H7 (cell line): ENCODE data around the gene GSG1L. TPM values are rescaled to one million over a fixed set of nuclear protein-coding genes. Genes with fewer than 3 reads are reported as not detected.

Experiments used
- DNase-seq: peaks from one replicate; pipeline ENCODE4 v3.0.0; 2012
- H3K27me3 ChIP-seq: 2 replicates; pipeline ENCODE4 v1.6.0; 2011; ENCODE audit warnings: mild to moderate bottlenecking, low read length; ENCODE audit not compliant: control insufficient read depth, insufficient read depth
- H3K36me3 ChIP-seq: replicated peaks from 2 replicates; pipeline ENCODE4 v1.5.1; 2011; ENCODE audit warnings: low read length; ENCODE audit not compliant: control insufficient read depth, insufficient read depth
- H3K4me3 ChIP-seq: 2 replicates; pipeline ENCODE4 v1.5.1; 2011; ENCODE audit warnings: low read depth, mild to moderate bottlenecking, control low read depth, low read length, moderate library complexity; ENCODE audit not compliant: insufficient read depth
- total RNA-seq: library from RNA; depleted of rRNA; stranded (reverse); fragments of >200 nt; shearing (Covaris generic); gene quantifications from 2 replicates; pipeline ENCODE4 v1.2.3, GENCODE V29; 2014

GSG1L gene
- total RNA-seq, 1 experiment from 2014 or later, result not detected

- no peaks in the 10 kb centered on the region; the same call in 1 of the 2 replicates for H3K36me3 ChIP-seq
- DNase-seq, result no peak
- H3K4me3 ChIP-seq, result no peak overlapping the region
- H3K27me3 ChIP-seq, result no peaks in the 10 kb centered on the region
Observed at GRCh38 chr16:27759967-27760788, 303.3 kb downstream of the GSG1L start.

- no peak for DNase-seq
Observed at GRCh38 chr16:27759301-27759871, 304.1 kb downstream of the GSG1L start.

GRCh38 chr16:27758544-27758943 is 305.0 kb downstream of the GSG1L start:
- Histone ChIP-seq H3K36me3 (no peaks in the 10 kb centered on the region), H3K27me3 (no peaks in the 10 kb centered on the region), H3K4me3 (no peak overlapping the region)
- no peak for DNase-seq

More at GRCh38 chr16:27759301-27759871, 304.1 kb downstream of the GSG1L start:
- H3K4me3 ChIP-seq, result no peak overlapping the region
- H3K36me3 ChIP-seq, result no peaks in the 10 kb centered on the region; the same call in 1 of the 2 replicates
- H3K27me3 ChIP-seq, result no peaks in the 10 kb centered on the region

- H3K36me3 ChIP-seq, result no peaks in the 10 kb centered on the region
- no peaks in the 10 kb centered on the region for H3K27me3 ChIP-seq
- DNase-seq, result no peak
- H3K4me3 ChIP-seq, result no peak overlapping the region
Observed at GRCh38 chr16:27756206-27756970, 307.1 kb downstream of the GSG1L start.

GRCh38 chr16:27754788-27755690 is 308.5 kb downstream of the GSG1L start:
- Histone ChIP-seq H3K36me3 (no peaks in the 10 kb centered on the region), H3K27me3 (no peaks in the 10 kb centered on the region), H3K4me3 (no peak overlapping the region)
- no peak for DNase-seq

GRCh38 chr16:27753563-27753962 is 310.0 kb downstream of the GSG1L start:
- H3K4me3 ChIP-seq, result no peak overlapping the region
- no peaks in the 10 kb centered on the region for H3K27me3 ChIP-seq
- H3K36me3 ChIP-seq, result no peaks in the 10 kb centered on the region
- DNase-seq, result no peak

GRCh38 chr16:27752241-27752640 is 311.3 kb downstream of the GSG1L start:
- no peak overlapping the region for H3K4me3 ChIP-seq
- H3K27me3 ChIP-seq, result no peaks in the 10 kb centered on the region
- H3K36me3 ChIP-seq, result no peaks in the 10 kb centered on the region
- no peak for DNase-seq

- Histone ChIP-seq H3K27me3 (no peaks in the 10 kb centered on the region), H3K36me3 (no peaks in the 10 kb centered on the region), H3K4me3 (no peak overlapping the region)
- DNase-seq, result no peak
Observed at GRCh38 chr16:27751676-27752075, 311.8 kb downstream of the GSG1L start.

GRCh38 chr16:27751233-27751632 is 312.3 kb downstream of the GSG1L start:
- Histone ChIP-seq H3K36me3 (no peaks in the 10 kb centered on the region), H3K27me3 (no peaks in the 10 kb centered on the region), H3K4me3 (no peak overlapping the region)
- no peak for DNase-seq

- DNase-seq, result peak; percentile 29
- Histone ChIP-seq H3K4me3 (no peak overlapping the region), H3K27me3 (no peaks in the 10 kb centered on the region), H3K36me3 (no peaks in the 10 kb centered on the region)
Observed at GRCh38 chr16:27749946-27750345, 313.6 kb downstream of the GSG1L start.

- Histone ChIP-seq H3K27me3 (no peaks in the 10 kb centered on the region), H3K36me3 (no peaks in the 10 kb centered on the region)
Observed at GRCh38 chr16:27749547-27749875, 314.0 kb downstream of the GSG1L start.

GRCh38 chr16:27748868-27749546 is 314.5 kb downstream of the GSG1L start:
- peak; percentile 93 for DNase-seq
- Histone ChIP-seq H3K27me3 (no peaks in the 10 kb centered on the region), H3K36me3 (no peaks in the 10 kb centered on the region), H3K4me3 (no peak overlapping the region)

More at GRCh38 chr16:27749547-27749875, 314.0 kb downstream of the GSG1L start:
- no peak for DNase-seq
- no peak overlapping the region for H3K4me3 ChIP-seq

- DNase-seq, result peak; percentile 25
- Histone ChIP-seq H3K27me3 (no peaks in the 10 kb centered on the region), H3K4me3 (no peak overlapping the region), H3K36me3 (no peaks in the 10 kb centered on the region)
Observed at GRCh38 chr16:27747946-27748345, 315.6 kb downstream of the GSG1L start.
